Measurements from ENCODE around the gene PUM1. TPM values are rescaled to one million over a fixed set of nuclear protein-coding genes. Genes with fewer than 3 reads are reported as not detected.

The PUM1 gene
- total RNA-seq, 2 donors from 2014 or later = 70.4 to 97.9 TPM

GRCh38 chr1:30912913-30913652, 152.4 kb downstream of the PUM1 start:
- no peak for DNase-seq (ENCODE audit: low spot score)
- no peaks in the 10 kb centered on the region for H3K27me3 ChIP-seq (replicated peaks; ENCODE audit: insufficient read depth)
- H3K27ac ChIP-seq = peak overlapping the region in 1 of 2 donors; percentile 14
- no peak for ATAC-seq (ENCODE audit: insufficient number of reproducible peaks, low FRiP score, low read depth)
- no peaks in the 10 kb centered on the region for H3K9me3 ChIP-seq
- no peaks in the 10 kb centered on the region for H3K36me3 ChIP-seq
- H3K4me3 ChIP-seq = no peak overlapping the region
- TF ChIP-seq CTCF (IDR thresholded peaks at IDR 0.05) = no peak
- peaks cover 4 to 16% of the 10 kb centered on the region in 2 donors for H3K4me1 ChIP-seq (ENCODE audit: control insufficient read depth in 1 of 2, low read depth in 2 of 2)

- H3K27me3 ChIP-seq (replicated peaks; ENCODE audit: insufficient read depth) = no peaks in the 10 kb centered on the region
- no peak for ATAC-seq (ENCODE audit: insufficient number of reproducible peaks, low FRiP score, low read depth)
- no peak overlapping the region for H3K27ac ChIP-seq
- H3K4me3 ChIP-seq = no peak overlapping the region
- no peaks in the 10 kb centered on the region for H3K36me3 ChIP-seq
- no peaks in the 10 kb centered on the region for H3K9me3 ChIP-seq
- DNase-seq (ENCODE audit: low spot score) = no peak
- H3K4me1 ChIP-seq (ENCODE audit: control insufficient read depth in 1 of 2, low read depth in 2 of 2) = peaks cover 4 to 24% of the 10 kb centered on the region in 2 donors
- no peak for TF ChIP-seq CTCF (IDR thresholded peaks at IDR 0.05)
These were observed 153.3 kb downstream of the PUM1 start for GRCh38 chr1:30912224-30912623.

- Histone ChIP-seq H3K36me3 (no peaks in the 10 kb centered on the region), H3K4me3 (no peak overlapping the region), H3K4me1 (ENCODE audit: control insufficient read depth in 1 of 2, low read depth in 2 of 2) (peaks cover 4 to 33% of the 10 kb centered on the region in 2 donors), H3K27ac (no peak overlapping the region), H3K9me3 (no peaks in the 10 kb centered on the region), H3K27me3 (replicated peaks; ENCODE audit: insufficient read depth) (no peaks in the 10 kb centered on the region)
- ATAC-seq (ENCODE audit: insufficient number of reproducible peaks, low FRiP score, low read depth) (peak; percentile 36), DNase-seq (ENCODE audit: low spot score) (peak; percentile 72)
- TF ChIP-seq CTCF (IDR thresholded peaks at IDR 0.05) = peak; percentile 85
These were observed 154.2 kb downstream of the PUM1 start for GRCh38 chr1:30911059-30911954.

GRCh38 chr1:30909365-30910068, 156.0 kb downstream of the PUM1 start:
- Histone ChIP-seq H3K27me3 (replicated peaks; ENCODE audit: insufficient read depth) (no peaks in the 10 kb centered on the region), H3K4me1 (ENCODE audit: control insufficient read depth in 1 of 2, low read depth in 2 of 2) (peaks cover 4 to 47% of the 10 kb centered on the region in 2 donors), H3K9me3 (no peaks in the 10 kb centered on the region), H3K4me3 (peak overlapping the region; percentile 73), H3K36me3 (no peaks in the 10 kb centered on the region), H3K27ac (peak overlapping the region; percentile 55 to 63)
- peak; percentile 1 for DNase-seq (ENCODE audit: low spot score)
- ATAC-seq (ENCODE audit: insufficient number of reproducible peaks, low FRiP score, low read depth) = no peak
- TF ChIP-seq CTCF (IDR thresholded peaks at IDR 0.05) = no peak
